ENCODE results near the gene MS4A4E. TPM values are rescaled to one million over a fixed set of nuclear protein-coding genes. Genes with fewer than 3 reads are reported as not detected.
A peak's percentile ranks its signal among the peaks of the same experiment; 100 is the strongest.
"Not testable (repeated sequence)": the region's sequence is repeated elsewhere in the genome, so short reads cannot be mapped to it uniquely, and the experiment has no call there.

Gene MS4A4E
- not detected in 2 replicates for total RNA-seq (2014; rRNA removed; shearing (Covaris generic))

- no peak for DNase-seq
- no peaks in the 10 kb centered on the region for H3K36me3 ChIP-seq (replicated peaks; ENCODE audit: control insufficient read depth, insufficient read depth, low read length)
- H3K27me3 ChIP-seq (ENCODE audit: control insufficient read depth, insufficient read depth, low read length): no peaks in the 10 kb centered on the region
- H3K4me3 ChIP-seq (ENCODE audit: insufficient read depth, low read depth, low read length): no peak within 1 kb of the TSS
Measured at GRCh38 chr11:60242740-60243239, at the start of gene MS4A4E. Gene MS4A4E (minus strand): TSS chr11:60243137. CDS start chr11:60230055, 13,082 bp downstream.

- Histone ChIP-seq H3K4me3 (ENCODE audit: insufficient read depth, low read depth, low read length) (no peak overlapping the region), H3K36me3 (replicated peaks; ENCODE audit: control insufficient read depth, insufficient read depth, low read length) (no peaks in the 10 kb centered on the region), H3K27me3 (ENCODE audit: control insufficient read depth, insufficient read depth, low read length) (no peaks in the 10 kb centered on the region)
- DNase-seq: no peak
Measured at GRCh38 chr11:60292145-60292544, 49.2 kb upstream of the MS4A4E start.

- no peaks in the 10 kb centered on the region for H3K27me3 ChIP-seq (ENCODE audit: control insufficient read depth, insufficient read depth, low read length)
- no peak for DNase-seq
- H3K4me3 ChIP-seq (ENCODE audit: insufficient read depth, low read depth, low read length): no peak overlapping the region
- no peaks in the 10 kb centered on the region for H3K36me3 ChIP-seq (replicated peaks; ENCODE audit: control insufficient read depth, insufficient read depth, low read length)
Measured at GRCh38 chr11:60288531-60288930, 45.6 kb upstream of the MS4A4E start.

GRCh38 chr11:60285411-60286126 is 42.6 kb upstream of the MS4A4E start:
- not testable (repeated sequence) for DNase-seq; H3K27me3 ChIP-seq (ENCODE audit: control insufficient read depth, insufficient read depth, low read length); H3K4me3 ChIP-seq (ENCODE audit: insufficient read depth, low read depth, low read length); H3K36me3 ChIP-seq (replicated peaks; ENCODE audit: control insufficient read depth, insufficient read depth, low read length)

- no peaks in the 10 kb centered on the region for H3K36me3 ChIP-seq (replicated peaks; ENCODE audit: control insufficient read depth, insufficient read depth, low read length)
Measured at GRCh38 chr11:60282286-60282685, 39.3 kb upstream of the MS4A4E start.

GRCh38 chr11:60281485-60281884 is 38.5 kb upstream of the MS4A4E start:
- Histone ChIP-seq H3K36me3 (replicated peaks; ENCODE audit: control insufficient read depth, insufficient read depth, low read length) (no peaks in the 10 kb centered on the region), H3K27me3 (ENCODE audit: control insufficient read depth, insufficient read depth, low read length) (no peaks in the 10 kb centered on the region), H3K4me3 (ENCODE audit: insufficient read depth, low read depth, low read length) (no peak overlapping the region)

More at GRCh38 chr11:60282286-60282685, 39.3 kb upstream of the MS4A4E start:
- no peak for DNase-seq
- Histone ChIP-seq H3K4me3 (ENCODE audit: insufficient read depth, low read depth, low read length) (no peak overlapping the region), H3K27me3 (ENCODE audit: control insufficient read depth, insufficient read depth, low read length) (no peaks in the 10 kb centered on the region)

GRCh38 chr11:60280412-60280811 is 37.5 kb upstream of the MS4A4E start, which contains the start of gene MS4A4A:
Gene MS4A4A (plus strand): TSS chr11:60280666. CDS start chr11:60280676, 10 bp downstream.
- no peak for DNase-seq
- Histone ChIP-seq H3K27me3 (ENCODE audit: control insufficient read depth, insufficient read depth, low read length) (no peaks in the 10 kb centered on the region), H3K4me3 (ENCODE audit: insufficient read depth, low read depth, low read length) (no peak within 1 kb of the TSS), H3K36me3 (replicated peaks; ENCODE audit: control insufficient read depth, insufficient read depth, low read length) (no peaks in the 10 kb centered on the region)

More at GRCh38 chr11:60281485-60281884, 38.5 kb upstream of the MS4A4E start:
- no peak for DNase-seq

GRCh38 chr11:60274416-60274815 is 31.5 kb upstream of the MS4A4E start:
- Histone ChIP-seq H3K27me3 (ENCODE audit: control insufficient read depth, insufficient read depth, low read length) (no peaks in the 10 kb centered on the region), H3K4me3 (ENCODE audit: insufficient read depth, low read depth, low read length) (no peak overlapping the region), H3K36me3 (replicated peaks; ENCODE audit: control insufficient read depth, insufficient read depth, low read length) (no peaks in the 10 kb centered on the region)
- DNase-seq: no peak

- peak; percentile 12 for DNase-seq
Measured at GRCh38 chr11:60265373-60266214, 22.7 kb upstream of the MS4A4E start.

GRCh38 chr11:60264644-60265043 is 21.7 kb upstream of the MS4A4E start:
- H3K4me3 ChIP-seq (ENCODE audit: insufficient read depth, low read depth, low read length): no peak overlapping the region
- DNase-seq: no peak
- no peaks in the 10 kb centered on the region for H3K27me3 ChIP-seq (ENCODE audit: control insufficient read depth, insufficient read depth, low read length)

More at GRCh38 chr11:60265373-60266214, 22.7 kb upstream of the MS4A4E start:
- Histone ChIP-seq H3K36me3 (replicated peaks; ENCODE audit: control insufficient read depth, insufficient read depth, low read length) (no peaks in the 10 kb centered on the region), H3K4me3 (ENCODE audit: insufficient read depth, low read depth, low read length) (no peak overlapping the region), H3K27me3 (ENCODE audit: control insufficient read depth, insufficient read depth, low read length) (no peaks in the 10 kb centered on the region)

GRCh38 chr11:60263402-60263801 is 20.5 kb upstream of the MS4A4E start:
- H3K27me3 ChIP-seq (ENCODE audit: control insufficient read depth, insufficient read depth, low read length): no peaks in the 10 kb centered on the region
- DNase-seq: no peak
- no peak overlapping the region for H3K4me3 ChIP-seq (ENCODE audit: insufficient read depth, low read depth, low read length)
- H3K36me3 ChIP-seq (replicated peaks; ENCODE audit: control insufficient read depth, insufficient read depth, low read length): no peaks in the 10 kb centered on the region

More at GRCh38 chr11:60264644-60265043, 21.7 kb upstream of the MS4A4E start:
- H3K36me3 ChIP-seq (replicated peaks; ENCODE audit: control insufficient read depth, insufficient read depth, low read length): no peaks in the 10 kb centered on the region

- no peaks in the 10 kb centered on the region for H3K27me3 ChIP-seq (ENCODE audit: control insufficient read depth, insufficient read depth, low read length)
- DNase-seq: no peak
- no peaks in the 10 kb centered on the region for H3K36me3 ChIP-seq (replicated peaks; ENCODE audit: control insufficient read depth, insufficient read depth, low read length)
- H3K4me3 ChIP-seq (ENCODE audit: insufficient read depth, low read depth, low read length): no peak overlapping the region
Measured at GRCh38 chr11:60261014-60261413, 18.1 kb upstream of the MS4A4E start.

- no peak for DNase-seq
- H3K27me3 ChIP-seq (ENCODE audit: control insufficient read depth, insufficient read depth, low read length): no peaks in the 10 kb centered on the region
- no peak overlapping the region for H3K4me3 ChIP-seq (ENCODE audit: insufficient read depth, low read depth, low read length)
- no peaks in the 10 kb centered on the region for H3K36me3 ChIP-seq (replicated peaks; ENCODE audit: control insufficient read depth, insufficient read depth, low read length)
Measured at GRCh38 chr11:60257956-60258722, 15.2 kb upstream of the MS4A4E start.

Measured in H7 (cell line).